HCT116 (cell line): Measurements from ENCODE around the gene FAXDC2.
"Not testable (repeated sequence)": the region's sequence is repeated elsewhere in the genome, so short reads cannot be mapped to it uniquely, and the experiment has no call there.

Experiments used
- POLR2A ChIP-seq: IDR thresholded peaks from 2 replicates; pipeline ENCODE4 v1.7.0; 2011; ENCODE audit warnings: borderline replicate concordance; ENCODE audit not compliant: insufficient read depth, insufficient read length; ENCODE audit errors: extremely low read depth
- POLR2AphosphoS5 ChIP-seq: IDR thresholded peaks from 2 replicates; pipeline ENCODE4 v1.6.1; 2011; ENCODE audit warnings: mild to moderate bottlenecking, low read depth, low read length, moderate library complexity
- RAD21 ChIP-seq: IDR thresholded peaks from 2 replicates; pipeline ENCODE4 v1.6.1; 2012; ENCODE audit warnings: low read depth, mild to moderate bottlenecking
- SIN3A ChIP-seq: IDR thresholded peaks from 2 replicates; pipeline ENCODE4 v1.6.1; 2012; ENCODE audit warnings: low read depth
- SP1 ChIP-seq: IDR thresholded peaks from 2 replicates; pipeline ENCODE4 v1.6.1; 2012; ENCODE audit warnings: low read depth
- TF ChIP-seq, protein P1 (sequence below), 3 experiments: fragments of 200-600 bp in 1 of 3; sonication (generic) in 1 of 3; IDR thresholded peaks in 2 of 3; conservative IDR thresholded peaks in 1 of 3; 2 replicates each; pipeline ENCODE4 v1.5.1; 2012 to 2017; ENCODE audit warnings: low read depth in 2 of 3, low read length in 2 of 3, antibody characterized with exemption in 1 of 3, borderline replicate concordance in 1 of 3, control low read depth in 1 of 3, mild to moderate bottlenecking in 1 of 3, mixed read lengths in 1 of 3, mixed run types in 1 of 3, moderate library complexity in 1 of 3; ENCODE audit not compliant: insufficient read depth in 1 of 3
- TF ChIP-seq, protein P2 (sequence below): IDR thresholded peaks from 2 replicates; pipeline ENCODE4 v1.6.1; 2012; ENCODE audit warnings: low read depth

DNA sequence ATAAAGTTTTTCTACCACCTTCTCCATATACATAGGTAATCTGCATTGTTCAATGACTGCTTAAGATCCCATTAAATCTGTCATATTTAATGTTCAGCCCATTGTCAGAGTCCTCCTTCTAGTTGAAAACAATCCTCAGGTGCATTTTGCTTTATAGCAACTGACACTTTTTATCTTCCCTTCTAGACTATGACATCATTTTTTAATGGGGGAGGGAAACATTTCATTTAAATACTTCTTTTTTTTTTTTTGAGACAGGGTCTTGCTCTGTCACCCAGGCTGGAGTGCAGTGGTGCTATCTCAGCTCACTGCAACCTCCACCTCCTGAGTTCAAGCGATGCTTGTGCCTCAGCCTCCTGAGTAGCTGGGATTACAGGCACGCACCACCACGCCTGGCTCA is 17.6 kb downstream of the FAXDC2 start:
- TF ChIP-seq, protein P1, sequence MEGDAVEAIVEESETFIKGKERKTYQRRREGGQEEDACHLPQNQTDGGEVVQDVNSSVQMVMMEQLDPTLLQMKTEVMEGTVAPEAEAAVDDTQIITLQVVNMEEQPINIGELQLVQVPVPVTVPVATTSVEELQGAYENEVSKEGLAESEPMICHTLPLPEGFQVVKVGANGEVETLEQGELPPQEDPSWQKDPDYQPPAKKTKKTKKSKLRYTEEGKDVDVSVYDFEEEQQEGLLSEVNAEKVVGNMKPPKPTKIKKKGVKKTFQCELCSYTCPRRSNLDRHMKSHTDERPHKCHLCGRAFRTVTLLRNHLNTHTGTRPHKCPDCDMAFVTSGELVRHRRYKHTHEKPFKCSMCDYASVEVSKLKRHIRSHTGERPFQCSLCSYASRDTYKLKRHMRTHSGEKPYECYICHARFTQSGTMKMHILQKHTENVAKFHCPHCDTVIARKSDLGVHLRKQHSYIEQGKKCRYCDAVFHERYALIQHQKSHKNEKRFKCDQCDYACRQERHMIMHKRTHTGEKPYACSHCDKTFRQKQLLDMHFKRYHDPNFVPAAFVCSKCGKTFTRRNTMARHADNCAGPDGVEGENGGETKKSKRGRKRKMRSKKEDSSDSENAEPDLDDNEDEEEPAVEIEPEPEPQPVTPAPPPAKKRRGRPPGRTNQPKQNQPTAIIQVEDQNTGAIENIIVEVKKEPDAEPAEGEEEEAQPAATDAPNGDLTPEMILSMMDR (IDR thresholded peaks at IDR 0.05 in 2 of 3, conservative IDR thresholded peaks at IDR 0.05 in 1 of 3; ENCODE audit: borderline replicate concordance in 1 of 3, insufficient read depth in 1 of 3, low read depth in 2 of 3, low read length in 2 of 3) = not testable (repeated sequence)
- not testable (repeated sequence) for TF ChIP-seq POLR2AphosphoS5, SIN3A, POLR2A, RAD21, SP1
- TF ChIP-seq, protein P2, sequence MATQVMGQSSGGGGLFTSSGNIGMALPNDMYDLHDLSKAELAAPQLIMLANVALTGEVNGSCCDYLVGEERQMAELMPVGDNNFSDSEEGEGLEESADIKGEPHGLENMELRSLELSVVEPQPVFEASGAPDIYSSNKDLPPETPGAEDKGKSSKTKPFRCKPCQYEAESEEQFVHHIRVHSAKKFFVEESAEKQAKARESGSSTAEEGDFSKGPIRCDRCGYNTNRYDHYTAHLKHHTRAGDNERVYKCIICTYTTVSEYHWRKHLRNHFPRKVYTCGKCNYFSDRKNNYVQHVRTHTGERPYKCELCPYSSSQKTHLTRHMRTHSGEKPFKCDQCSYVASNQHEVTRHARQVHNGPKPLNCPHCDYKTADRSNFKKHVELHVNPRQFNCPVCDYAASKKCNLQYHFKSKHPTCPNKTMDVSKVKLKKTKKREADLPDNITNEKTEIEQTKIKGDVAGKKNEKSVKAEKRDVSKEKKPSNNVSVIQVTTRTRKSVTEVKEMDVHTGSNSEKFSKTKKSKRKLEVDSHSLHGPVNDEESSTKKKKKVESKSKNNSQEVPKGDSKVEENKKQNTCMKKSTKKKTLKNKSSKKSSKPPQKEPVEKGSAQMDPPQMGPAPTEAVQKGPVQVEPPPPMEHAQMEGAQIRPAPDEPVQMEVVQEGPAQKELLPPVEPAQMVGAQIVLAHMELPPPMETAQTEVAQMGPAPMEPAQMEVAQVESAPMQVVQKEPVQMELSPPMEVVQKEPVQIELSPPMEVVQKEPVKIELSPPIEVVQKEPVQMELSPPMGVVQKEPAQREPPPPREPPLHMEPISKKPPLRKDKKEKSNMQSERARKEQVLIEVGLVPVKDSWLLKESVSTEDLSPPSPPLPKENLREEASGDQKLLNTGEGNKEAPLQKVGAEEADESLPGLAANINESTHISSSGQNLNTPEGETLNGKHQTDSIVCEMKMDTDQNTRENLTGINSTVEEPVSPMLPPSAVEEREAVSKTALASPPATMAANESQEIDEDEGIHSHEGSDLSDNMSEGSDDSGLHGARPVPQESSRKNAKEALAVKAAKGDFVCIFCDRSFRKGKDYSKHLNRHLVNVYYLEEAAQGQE = not testable (repeated sequence)
